Measurements from ENCODE around the gene ABHD16A. TPM values are rescaled to one million over a fixed set of nuclear protein-coding genes. Genes with fewer than 3 reads are reported as not detected.

Gene ABHD16A
- 54.7 TPM for total RNA-seq (ENCODE audit: unreplicated experiment)
- long read RNA-seq, transcript ABHD16A-201 (20 exons, 2,103 nt) = major isoform, 39 of 50 reads
- long read RNA-seq, partial matches to known transcripts = 2 of 50 reads
- long read RNA-seq, other reads (novel, unspliced or antisense) = 6 of 50 reads

- DNase-seq (ENCODE audit: low spot score) = peak; percentile 93
- TF ChIP-seq, protein P1, sequence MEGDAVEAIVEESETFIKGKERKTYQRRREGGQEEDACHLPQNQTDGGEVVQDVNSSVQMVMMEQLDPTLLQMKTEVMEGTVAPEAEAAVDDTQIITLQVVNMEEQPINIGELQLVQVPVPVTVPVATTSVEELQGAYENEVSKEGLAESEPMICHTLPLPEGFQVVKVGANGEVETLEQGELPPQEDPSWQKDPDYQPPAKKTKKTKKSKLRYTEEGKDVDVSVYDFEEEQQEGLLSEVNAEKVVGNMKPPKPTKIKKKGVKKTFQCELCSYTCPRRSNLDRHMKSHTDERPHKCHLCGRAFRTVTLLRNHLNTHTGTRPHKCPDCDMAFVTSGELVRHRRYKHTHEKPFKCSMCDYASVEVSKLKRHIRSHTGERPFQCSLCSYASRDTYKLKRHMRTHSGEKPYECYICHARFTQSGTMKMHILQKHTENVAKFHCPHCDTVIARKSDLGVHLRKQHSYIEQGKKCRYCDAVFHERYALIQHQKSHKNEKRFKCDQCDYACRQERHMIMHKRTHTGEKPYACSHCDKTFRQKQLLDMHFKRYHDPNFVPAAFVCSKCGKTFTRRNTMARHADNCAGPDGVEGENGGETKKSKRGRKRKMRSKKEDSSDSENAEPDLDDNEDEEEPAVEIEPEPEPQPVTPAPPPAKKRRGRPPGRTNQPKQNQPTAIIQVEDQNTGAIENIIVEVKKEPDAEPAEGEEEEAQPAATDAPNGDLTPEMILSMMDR (IDR thresholded peaks at IDR 0.05; ENCODE audit: unreplicated experiment) = no peak
- Mint-ChIP-seq H3K9me3 (ENCODE audit: unreplicated experiment) (no peaks in the 10 kb centered on the region), H3K4me1 (ENCODE audit: unreplicated experiment) (peaks cover 20% of the 10 kb centered on the region), H3K36me3 (ENCODE audit: low read depth, unreplicated experiment) (no peaks in the 10 kb centered on the region), H3K27ac (ENCODE audit: unreplicated experiment) (peak within 1 kb of the TSS; percentile 98), H3K4me3 (ENCODE audit: unreplicated experiment) (peak within 1 kb of the TSS; percentile 99), H3K27me3 (ENCODE audit: unreplicated experiment) (peaks cover 6% of the 10 kb centered on the region)
Measured at GRCh38 chr6:31702819-31703716, at the start of gene ABHD16A. ABHD16A (minus strand) TSS chr6:31703324; CDS start chr6:31703281, 43 bp downstream.

DNA sequence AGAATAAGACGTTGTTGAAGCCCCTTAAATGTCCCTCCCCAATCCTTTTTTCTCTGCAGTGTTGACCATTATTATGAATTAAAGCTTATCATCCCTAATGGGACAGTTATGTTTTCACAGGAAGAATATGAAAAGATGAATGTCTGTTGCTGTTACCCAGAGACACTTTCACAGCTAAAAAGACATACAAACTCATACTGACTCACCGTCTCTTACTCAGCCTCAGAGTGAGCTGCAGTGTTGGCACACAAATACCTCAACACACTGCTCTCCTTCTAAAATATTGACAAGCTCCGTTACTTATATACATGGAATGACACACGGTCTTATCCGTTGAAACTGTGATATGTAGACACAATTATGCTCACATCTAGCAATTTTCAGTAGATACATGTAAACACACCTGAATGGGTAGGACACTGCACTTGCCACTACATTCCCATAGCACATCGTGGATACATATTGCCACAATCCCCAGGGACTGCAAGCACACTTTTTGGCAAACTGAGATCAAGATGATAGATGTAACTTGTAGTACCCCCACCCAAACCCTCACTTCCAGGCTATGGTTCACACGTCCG, 49.7 kb upstream of the ABHD16A start:
- TF ChIP-seq, protein P1 (IDR thresholded peaks at IDR 0.05; ENCODE audit: unreplicated experiment) = no peak
- H3K36me3 Mint-ChIP-seq (ENCODE audit: low read depth, unreplicated experiment) = no peaks in the 10 kb centered on the region
- H3K4me3 Mint-ChIP-seq (ENCODE audit: unreplicated experiment) = no peak overlapping the region
- H3K9me3 Mint-ChIP-seq (ENCODE audit: unreplicated experiment) = no peaks in the 10 kb centered on the region
- no peak for DNase-seq (ENCODE audit: low spot score)
- no peaks in the 10 kb centered on the region for H3K4me1 Mint-ChIP-seq (ENCODE audit: unreplicated experiment)
- no peaks in the 10 kb centered on the region for H3K27me3 Mint-ChIP-seq (ENCODE audit: unreplicated experiment)
- no peak overlapping the region for H3K27ac Mint-ChIP-seq (ENCODE audit: unreplicated experiment)

DNA sequence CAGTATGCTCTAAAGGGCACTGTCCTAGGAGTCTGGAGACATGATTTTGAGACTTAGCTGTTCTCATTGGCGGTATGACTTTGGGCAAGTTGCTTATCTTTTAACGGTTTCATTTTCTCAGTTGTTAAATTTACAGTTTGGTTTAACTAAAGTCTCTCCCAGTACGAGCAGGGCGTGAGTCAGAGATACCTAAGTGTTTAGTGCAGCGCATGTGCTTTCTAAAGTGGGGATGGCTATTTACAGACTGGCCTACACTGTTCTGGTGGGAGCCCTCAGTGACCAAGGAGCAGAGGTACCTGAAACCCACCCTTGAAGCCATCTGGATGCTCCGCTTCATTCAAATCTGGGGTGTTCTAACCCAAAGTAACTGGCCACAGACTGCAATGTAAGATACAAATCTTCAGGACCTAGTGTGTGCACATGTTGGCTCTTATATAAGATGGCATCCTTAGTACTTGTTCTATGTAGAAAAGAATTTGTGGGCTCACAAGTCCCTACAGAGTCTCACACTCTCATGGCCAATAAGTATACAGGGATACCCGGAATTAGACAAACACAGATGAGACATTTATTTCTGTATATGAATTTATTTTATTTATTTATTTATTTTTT, 47.4 kb upstream of the ABHD16A start:
- no peak overlapping the region for H3K4me3 Mint-ChIP-seq (ENCODE audit: unreplicated experiment)
- no peak overlapping the region for H3K27ac Mint-ChIP-seq (ENCODE audit: unreplicated experiment)
- TF ChIP-seq, protein P1 (IDR thresholded peaks at IDR 0.05; ENCODE audit: unreplicated experiment) = no peak
- no peaks in the 10 kb centered on the region for H3K9me3 Mint-ChIP-seq (ENCODE audit: unreplicated experiment)
- peaks cover 2% of the 10 kb centered on the region for H3K27me3 Mint-ChIP-seq (ENCODE audit: unreplicated experiment)
- peaks cover under 1% of the 10 kb centered on the region for H3K36me3 Mint-ChIP-seq (ENCODE audit: low read depth, unreplicated experiment)
- no peak for DNase-seq (ENCODE audit: low spot score)
- no peaks in the 10 kb centered on the region for H3K4me1 Mint-ChIP-seq (ENCODE audit: unreplicated experiment)

DNA sequence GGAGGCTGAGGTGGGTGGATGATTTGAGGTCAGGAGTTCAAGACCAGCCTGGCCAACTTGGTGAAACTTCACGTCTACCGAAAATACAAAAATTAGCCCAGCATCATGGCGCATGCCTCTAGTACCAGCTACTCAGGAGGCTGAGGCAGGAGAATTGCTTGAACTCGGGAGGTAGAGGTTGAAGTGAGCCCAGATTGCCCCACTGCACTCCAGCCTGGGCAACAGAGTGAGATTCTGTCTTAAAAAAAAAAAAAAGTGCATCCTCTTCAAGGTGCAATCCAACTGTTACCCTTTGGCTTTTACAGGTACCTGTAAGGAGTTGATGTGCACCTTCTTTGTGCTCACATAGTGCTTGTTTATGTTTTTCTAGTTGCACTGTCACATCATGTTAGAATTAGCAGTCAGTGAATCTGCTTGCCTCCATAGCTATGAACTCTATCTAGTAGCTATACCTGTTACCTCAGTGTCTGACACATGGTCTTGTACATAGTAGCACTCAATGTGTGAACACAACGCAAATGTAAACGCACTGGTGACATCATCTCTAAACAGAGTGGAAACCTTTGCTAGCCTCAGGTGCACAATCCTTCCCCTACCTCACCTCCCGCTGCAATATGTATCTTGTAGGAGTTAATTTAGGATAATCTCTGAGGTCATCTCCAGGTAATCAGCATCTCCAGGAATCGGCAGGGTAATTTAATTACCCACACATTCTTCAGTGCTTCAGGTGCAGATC, 46.3 kb upstream of the ABHD16A start:
- Mint-ChIP-seq H3K9me3 (ENCODE audit: unreplicated experiment) (no peaks in the 10 kb centered on the region), H3K27ac (ENCODE audit: unreplicated experiment) (no peak overlapping the region), H3K27me3 (ENCODE audit: unreplicated experiment) (peaks cover 2% of the 10 kb centered on the region), H3K36me3 (ENCODE audit: low read depth, unreplicated experiment) (peaks cover 5% of the 10 kb centered on the region), H3K4me3 (ENCODE audit: unreplicated experiment) (no peak overlapping the region), H3K4me1 (ENCODE audit: unreplicated experiment) (peaks cover 9% of the 10 kb centered on the region)
- TF ChIP-seq, protein P1 (IDR thresholded peaks at IDR 0.05; ENCODE audit: unreplicated experiment) = no peak
- no peak for DNase-seq (ENCODE audit: low spot score)
